ENCODE results near the gene NXT1.

Gene NXT1

GRCh38 chr20:23311947-23312506, 38.6 kb upstream of the NXT1 start:
- no peak for TF ChIP-seq POLR2A (IDR thresholded peaks at IDR 0.05; ENCODE audit: low read depth, low read length)
- no peak for TF ChIP-seq POLR2AphosphoS5 (IDR thresholded peaks at IDR 0.05; ENCODE audit: low read depth, low read length)
- TF ChIP-seq TAF1 (IDR thresholded peaks at IDR 0.05; ENCODE audit: borderline replicate concordance, low read depth, low read length): no peak
- FAIRE-seq (no peak), DNase-seq (ENCODE audit: insufficient read length) (no peak)

- TF ChIP-seq TAF1 (IDR thresholded peaks at IDR 0.05; ENCODE audit: borderline replicate concordance, low read depth, low read length) (no peak), POLR2AphosphoS5 (IDR thresholded peaks at IDR 0.05; ENCODE audit: low read depth, low read length) (no peak), POLR2A (IDR thresholded peaks at IDR 0.05; ENCODE audit: low read depth, low read length) (no peak)
- FAIRE-seq (no peak), DNase-seq (ENCODE audit: insufficient read length) (no peak)
These were observed 37.3 kb upstream of the NXT1 start for GRCh38 chr20:23313271-23313670.

GRCh38 chr20:23314699-23315098, 35.9 kb upstream of the NXT1 start:
- DNase-seq (ENCODE audit: insufficient read length) (no peak), FAIRE-seq (no peak)
- no peak for TF ChIP-seq TAF1 (IDR thresholded peaks at IDR 0.05; ENCODE audit: borderline replicate concordance, low read depth, low read length)
- TF ChIP-seq POLR2AphosphoS5 (IDR thresholded peaks at IDR 0.05; ENCODE audit: low read depth, low read length): no peak
- no peak for TF ChIP-seq POLR2A (IDR thresholded peaks at IDR 0.05; ENCODE audit: low read depth, low read length)

GRCh38 chr20:23315099-23315498, 35.5 kb upstream of the NXT1 start:
- FAIRE-seq (no peak), DNase-seq (ENCODE audit: insufficient read length) (no peak)
- TF ChIP-seq POLR2AphosphoS5 (IDR thresholded peaks at IDR 0.05; ENCODE audit: low read depth, low read length) (no peak), POLR2A (IDR thresholded peaks at IDR 0.05; ENCODE audit: low read depth, low read length) (no peak), TAF1 (IDR thresholded peaks at IDR 0.05; ENCODE audit: borderline replicate concordance, low read depth, low read length) (no peak)

- FAIRE-seq: no peak
These were observed 34.0 kb upstream of the NXT1 start for GRCh38 chr20:23316626-23317025.

GRCh38 chr20:23317081-23317480, 33.5 kb upstream of the NXT1 start:
- FAIRE-seq (no peak), DNase-seq (ENCODE audit: insufficient read length) (no peak)
- TF ChIP-seq TAF1 (IDR thresholded peaks at IDR 0.05; ENCODE audit: borderline replicate concordance, low read depth, low read length) (no peak), POLR2A (IDR thresholded peaks at IDR 0.05; ENCODE audit: low read depth, low read length) (no peak), POLR2AphosphoS5 (IDR thresholded peaks at IDR 0.05; ENCODE audit: low read depth, low read length) (no peak)

More at GRCh38 chr20:23316626-23317025, 34.0 kb upstream of the NXT1 start:
- TF ChIP-seq POLR2AphosphoS5 (IDR thresholded peaks at IDR 0.05; ENCODE audit: low read depth, low read length): no peak
- no peak for TF ChIP-seq POLR2A (IDR thresholded peaks at IDR 0.05; ENCODE audit: low read depth, low read length)
- no peak for TF ChIP-seq TAF1 (IDR thresholded peaks at IDR 0.05; ENCODE audit: borderline replicate concordance, low read depth, low read length)
- no peak for DNase-seq (ENCODE audit: insufficient read length)

- DNase-seq (ENCODE audit: insufficient read length) (no peak), FAIRE-seq (no peak)
- TF ChIP-seq TAF1 (IDR thresholded peaks at IDR 0.05; ENCODE audit: borderline replicate concordance, low read depth, low read length) (no peak), POLR2AphosphoS5 (IDR thresholded peaks at IDR 0.05; ENCODE audit: low read depth, low read length) (no peak), POLR2A (IDR thresholded peaks at IDR 0.05; ENCODE audit: low read depth, low read length) (no peak)
These were observed 32.2 kb upstream of the NXT1 start for GRCh38 chr20:23318347-23318746.

GRCh38 chr20:23320317-23320716, 30.3 kb upstream of the NXT1 start:
- no peak for TF ChIP-seq POLR2A (IDR thresholded peaks at IDR 0.05; ENCODE audit: low read depth, low read length)
- no peak for TF ChIP-seq POLR2AphosphoS5 (IDR thresholded peaks at IDR 0.05; ENCODE audit: low read depth, low read length)
- no peak for TF ChIP-seq TAF1 (IDR thresholded peaks at IDR 0.05; ENCODE audit: borderline replicate concordance, low read depth, low read length)
- no peak for FAIRE-seq
- no peak for DNase-seq (ENCODE audit: insufficient read length)

GRCh38 chr20:23325107-23325506, 25.5 kb upstream of the NXT1 start:
- DNase-seq (ENCODE audit: insufficient read length) (no peak), FAIRE-seq (no peak)
- TF ChIP-seq POLR2A (IDR thresholded peaks at IDR 0.05; ENCODE audit: low read depth, low read length) (no peak), TAF1 (IDR thresholded peaks at IDR 0.05; ENCODE audit: borderline replicate concordance, low read depth, low read length) (no peak), POLR2AphosphoS5 (IDR thresholded peaks at IDR 0.05; ENCODE audit: low read depth, low read length) (no peak)

GRCh38 chr20:23326774-23327173, 23.8 kb upstream of the NXT1 start:
- no peak for FAIRE-seq
- DNase-seq (ENCODE audit: insufficient read length): no peak
- TF ChIP-seq TAF1 (IDR thresholded peaks at IDR 0.05; ENCODE audit: borderline replicate concordance, low read depth, low read length) (no peak), POLR2A (IDR thresholded peaks at IDR 0.05; ENCODE audit: low read depth, low read length) (no peak), POLR2AphosphoS5 (IDR thresholded peaks at IDR 0.05; ENCODE audit: low read depth, low read length) (no peak)

GRCh38 chr20:23327617-23328333, 22.8 kb upstream of the NXT1 start:
- no peak for DNase-seq (ENCODE audit: insufficient read length)
- no peak for FAIRE-seq
- TF ChIP-seq TAF1 (IDR thresholded peaks at IDR 0.05; ENCODE audit: borderline replicate concordance, low read depth, low read length) (no peak), POLR2AphosphoS5 (IDR thresholded peaks at IDR 0.05; ENCODE audit: low read depth, low read length) (no peak), POLR2A (IDR thresholded peaks at IDR 0.05; ENCODE audit: low read depth, low read length) (no peak)

All from GM12892 (cell line).